Measurements from ENCODE around the gene CAMK2N1. TPM values are rescaled to one million over a fixed set of nuclear protein-coding genes. Genes with fewer than 3 reads are reported as not detected.

The CAMK2N1 gene
- total and polyA plus RNA-seq, 4 donors = 12.3 to 15.1 (median 13.9) TPM

- no peak overlapping the region for H3K4me3 ChIP-seq (ENCODE audit: low read depth in 1 of 3, low read length in 3 of 3)
- peaks cover 0 to 5% (median under 1%) of the 10 kb centered on the region in 4 donors for H3K4me1 ChIP-seq (ENCODE audit: control insufficient read depth in 4 of 4, insufficient read depth in 4 of 4, low read length in 3 of 4)
- peaks cover 15 to 44% (median 26%) of the 10 kb centered on the region in 4 donors for H3K36me3 ChIP-seq (ENCODE audit: control insufficient read depth in 4 of 4, insufficient read depth in 3 of 4, low read depth in 1 of 4, low read length in 3 of 4)
- no peak for TF ChIP-seq NR2F2 (IDR thresholded peaks at IDR 0.05)
- no peak for TF ChIP-seq CTCF (IDR thresholded peaks at IDR 0.05; ENCODE audit: low read depth, low read length, missing input control)
- TF ChIP-seq HNF4A (conservative IDR thresholded peaks at IDR 0.05) = no peak
- TF ChIP-seq MAX (IDR thresholded peaks at IDR 0.05) = no peak
- TF ChIP-seq GABPA (IDR thresholded peaks at IDR 0.05 in 1 of 2, conservative IDR thresholded peaks at IDR 0.05 in 1 of 2) = no peak
- no peak for TF ChIP-seq ATF3 (IDR thresholded peaks at IDR 0.05)
- no peak for TF ChIP-seq HNF4G (IDR thresholded peaks at IDR 0.05)
- TF ChIP-seq FOXA1 (IDR thresholded peaks at IDR 0.05) = no peak
- TF ChIP-seq REST (IDR thresholded peaks at IDR 0.05) = no peak
- TF ChIP-seq TAF1 (conservative IDR thresholded peaks at IDR 0.05) = no peak
- no peak for TF ChIP-seq RXRA (IDR thresholded peaks at IDR 0.05)
- TF ChIP-seq YY1 (IDR thresholded peaks at IDR 0.05) = no peak
- TF ChIP-seq ZBTB33 (IDR thresholded peaks at IDR 0.05) = no peak
- TF ChIP-seq EGR1 (IDR thresholded peaks at IDR 0.05; ENCODE audit: low read depth in 2 of 2) = no peak
- no peak for DNase-seq (ENCODE audit: low spot score)
- no peaks in the 10 kb centered on the region for H3K9me3 ChIP-seq (ENCODE audit: control insufficient read depth in 4 of 4, low read length in 3 of 4)
- no peak overlapping the region for H3K27ac ChIP-seq (ENCODE audit: low read depth in 1 of 2, low read length in 2 of 2)
- no peaks in the 10 kb centered on the region for H3K27me3 ChIP-seq (ENCODE audit: control insufficient read depth in 4 of 4, insufficient read depth in 4 of 4, low read length in 3 of 4)
- WGBS = 92% methylated on average over 17 of the region's 17 CpGs
- no peak overlapping the region for H3K9ac ChIP-seq (ENCODE audit: low read depth in 1 of 2, low read length in 2 of 2)
Observed at GRCh38 chr1:20500716-20501115, 14.7 kb upstream of the CAMK2N1 start.

GRCh38 chr1:20499718-20500117 is 13.7 kb upstream of the CAMK2N1 start:
- no peak for TF ChIP-seq RXRA (IDR thresholded peaks at IDR 0.05)
- no peak for TF ChIP-seq HNF4A (conservative IDR thresholded peaks at IDR 0.05)
- TF ChIP-seq MAX (IDR thresholded peaks at IDR 0.05) = no peak
- no peak for TF ChIP-seq ZBTB33 (IDR thresholded peaks at IDR 0.05)
- TF ChIP-seq EGR1 (IDR thresholded peaks at IDR 0.05; ENCODE audit: low read depth in 2 of 2) = no peak
- no peak for TF ChIP-seq NR2F2 (IDR thresholded peaks at IDR 0.05)
- Histone ChIP-seq H3K4me3 (ENCODE audit: low read depth in 1 of 3, low read length in 3 of 3) (no peak overlapping the region), H3K9me3 (ENCODE audit: control insufficient read depth in 4 of 4, low read length in 3 of 4) (no peaks in the 10 kb centered on the region), H3K4me1 (ENCODE audit: control insufficient read depth in 4 of 4, insufficient read depth in 4 of 4, low read length in 3 of 4) (peaks cover 0 to under 1% (median 0%) of the 10 kb centered on the region in 4 donors), H3K27me3 (ENCODE audit: control insufficient read depth in 4 of 4, insufficient read depth in 4 of 4, low read length in 3 of 4) (no peaks in the 10 kb centered on the region), H3K9ac (ENCODE audit: low read depth in 1 of 2, low read length in 2 of 2) (no peak overlapping the region), H3K36me3 (ENCODE audit: control insufficient read depth in 4 of 4, insufficient read depth in 3 of 4, low read depth in 1 of 4, low read length in 3 of 4) (peaks cover 15 to 44% (median 26%) of the 10 kb centered on the region in 4 donors), H3K27ac (ENCODE audit: low read depth in 1 of 2, low read length in 2 of 2) (no peak overlapping the region)
- DNase-seq (ENCODE audit: low spot score) = no peak
- 91% methylated on average over 14 of the region's 14 CpGs for WGBS
